ENCODE measurements around the gene PMEPA1.

PMEPA1 gene

GRCh38 chr20:57624124-57624523 lies 85.7 kb downstream of the PMEPA1 start:
- Mint-ChIP-seq H3K27ac (no peak overlapping the region), H3K4me1 (ENCODE audit: low read depth) (peaks cover 45% of the 10 kb centered on the region), H3K27me3 (ENCODE audit: low read depth) (peaks cover 27% of the 10 kb centered on the region), H3K36me3 (ENCODE audit: low read depth) (peaks cover 8% of the 10 kb centered on the region), H3K9me3 (peaks cover 18% of the 10 kb centered on the region), H3K4me3 (no peak overlapping the region)

DNA sequence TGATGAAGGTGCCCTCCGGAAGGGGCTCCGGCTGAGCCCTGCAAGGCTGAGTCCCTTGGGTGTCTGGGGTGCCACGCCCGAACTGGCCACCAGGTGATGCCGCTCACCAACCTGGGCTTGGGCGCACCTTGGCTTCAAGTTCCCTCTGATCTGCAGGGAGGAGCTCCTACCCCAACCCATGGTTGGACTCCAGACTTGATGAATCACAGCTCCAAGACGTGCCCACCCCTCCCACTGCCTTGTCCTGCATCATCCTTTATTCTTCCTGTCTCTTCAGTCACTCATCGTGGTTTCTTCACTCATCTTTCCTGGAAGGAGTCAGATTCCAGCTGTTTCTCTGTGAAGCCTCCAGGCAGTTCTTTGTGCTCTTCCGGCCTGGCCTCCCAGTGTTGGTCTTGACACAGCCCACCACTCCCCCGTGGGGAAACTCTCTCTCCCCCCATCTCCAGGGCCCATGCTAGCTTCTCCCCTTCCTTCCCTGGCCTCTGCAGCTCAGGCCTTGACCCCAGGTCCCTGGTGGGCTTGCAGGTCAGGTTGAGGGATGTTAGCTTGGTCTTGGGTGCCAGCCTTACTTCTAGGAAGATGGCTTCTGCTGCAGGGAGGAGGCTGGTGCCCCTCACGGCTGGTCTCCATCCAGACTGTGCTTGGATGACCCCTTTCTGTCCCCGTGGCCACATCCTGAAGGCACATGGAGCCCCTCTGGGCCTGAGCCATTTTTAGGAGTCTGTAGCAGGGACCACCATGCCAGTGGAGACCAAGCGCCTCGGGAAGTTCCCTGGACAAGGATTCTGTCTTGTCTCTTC lies 87.0 kb downstream of the PMEPA1 start:
- H3K9me3 Mint-ChIP-seq = peaks cover 18% of the 10 kb centered on the region
- peak overlapping the region; percentile 80 for H3K27ac Mint-ChIP-seq
- peaks cover 54% of the 10 kb centered on the region for H3K4me1 Mint-ChIP-seq (ENCODE audit: low read depth)
- H3K4me3 Mint-ChIP-seq = peak overlapping the region; percentile 61
- peaks cover 8% of the 10 kb centered on the region for H3K36me3 Mint-ChIP-seq (ENCODE audit: low read depth)
- peaks cover 27% of the 10 kb centered on the region for H3K27me3 Mint-ChIP-seq (ENCODE audit: low read depth)

- Mint-ChIP-seq H3K27ac (peak overlapping the region; percentile 80), H3K36me3 (ENCODE audit: low read depth) (peaks cover 8% of the 10 kb centered on the region), H3K4me1 (ENCODE audit: low read depth) (peaks cover 54% of the 10 kb centered on the region), H3K4me3 (peak overlapping the region; percentile 61), H3K27me3 (ENCODE audit: low read depth) (peaks cover 31% of the 10 kb centered on the region), H3K9me3 (peaks cover 18% of the 10 kb centered on the region)
Observed at GRCh38 chr20:57622201-57622570, 87.6 kb downstream of the PMEPA1 start.

- Mint-ChIP-seq H3K9me3 (peaks cover 18% of the 10 kb centered on the region), H3K27me3 (ENCODE audit: low read depth) (peaks cover 36% of the 10 kb centered on the region), H3K4me3 (peak overlapping the region; percentile 81), H3K4me1 (ENCODE audit: low read depth) (peaks cover 54% of the 10 kb centered on the region), H3K27ac (peak overlapping the region; percentile 89), H3K36me3 (ENCODE audit: low read depth) (peaks cover 8% of the 10 kb centered on the region)
Observed at GRCh38 chr20:57621421-57622200, 88.2 kb downstream of the PMEPA1 start.

DNA sequence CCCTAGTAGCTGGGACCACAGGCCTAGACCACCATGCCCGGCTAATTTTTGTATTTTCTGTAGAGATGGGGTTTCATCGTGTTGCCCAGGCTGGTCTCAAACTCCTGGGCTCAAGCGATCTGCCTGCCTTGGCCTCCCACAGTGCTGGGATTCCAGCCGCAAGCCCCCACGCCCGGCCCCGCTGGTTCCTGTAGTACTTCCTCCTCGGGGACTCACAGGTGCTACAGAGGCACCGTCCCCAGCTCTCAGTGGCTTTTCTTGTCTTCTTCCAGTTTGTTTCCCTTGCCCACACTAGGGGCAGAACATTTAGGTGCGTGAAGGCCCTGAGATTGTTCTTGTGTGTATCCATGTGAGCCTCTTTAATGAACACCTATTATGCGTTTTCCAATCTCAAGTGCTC lies 88.8 kb downstream of the PMEPA1 start:
- Mint-ChIP-seq H3K4me3 (peak overlapping the region; percentile 81), H3K9me3 (peaks cover 18% of the 10 kb centered on the region), H3K36me3 (ENCODE audit: low read depth) (peaks cover 6% of the 10 kb centered on the region), H3K4me1 (ENCODE audit: low read depth) (peaks cover 49% of the 10 kb centered on the region), H3K27me3 (ENCODE audit: low read depth) (peaks cover 33% of the 10 kb centered on the region), H3K27ac (peak overlapping the region; percentile 89)

GRCh38 chr20:57620274-57620990 lies 89.4 kb downstream of the PMEPA1 start, which contains the start of gene ZBP1:
ZBP1 (minus strand) TSS chr20:57620426; CDS start chr20:57620295, 131 bp downstream.
- Mint-ChIP-seq H3K27ac (peak within 1 kb of the TSS; percentile 89), H3K4me1 (ENCODE audit: low read depth) (peaks cover 45% of the 10 kb centered on the region), H3K4me3 (peak within 1 kb of the TSS; percentile 81), H3K27me3 (ENCODE audit: low read depth) (peaks cover 36% of the 10 kb centered on the region), H3K9me3 (peaks cover 15% of the 10 kb centered on the region), H3K36me3 (ENCODE audit: low read depth) (peaks cover 2% of the 10 kb centered on the region)

DNA sequence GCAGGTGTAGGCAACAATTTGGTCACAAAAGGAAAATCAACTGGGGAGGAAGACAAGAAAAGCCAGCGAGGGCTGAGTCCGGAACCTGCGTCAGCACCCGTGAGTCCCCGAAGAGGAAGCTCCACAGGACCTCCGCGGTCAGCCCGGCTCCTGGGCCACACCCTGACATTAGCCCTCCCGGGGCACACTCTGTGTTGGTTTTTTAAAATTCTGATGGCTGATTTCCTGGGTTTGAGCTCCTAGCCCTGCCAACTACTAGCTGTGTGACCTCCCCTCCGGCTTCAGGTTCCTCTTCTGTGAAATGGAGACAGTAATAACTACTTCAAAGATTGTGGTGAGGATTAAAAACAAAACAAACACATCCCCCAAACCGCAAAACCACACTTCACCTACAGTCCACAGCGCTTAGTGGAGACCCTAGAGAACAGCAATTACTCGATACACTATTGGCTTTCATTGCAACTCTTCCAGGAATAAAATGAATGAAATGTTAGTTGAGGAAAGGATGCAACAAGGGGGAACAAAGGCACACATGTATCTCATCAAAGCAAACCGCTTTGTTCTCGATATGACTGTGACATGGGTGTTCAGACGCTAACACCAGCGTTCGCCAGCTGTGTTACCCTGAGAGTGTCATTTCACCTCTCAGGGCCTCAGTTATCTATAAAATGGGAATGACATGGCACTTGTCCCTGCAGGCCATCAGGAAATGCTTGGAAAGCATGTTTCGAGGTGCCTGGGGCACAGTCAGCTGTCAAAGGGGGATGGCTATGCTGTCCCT lies 90.6 kb downstream of the PMEPA1 start:
- H3K4me3 Mint-ChIP-seq = peak overlapping the region; percentile 81
- peak overlapping the region; percentile 89 for H3K27ac Mint-ChIP-seq
- H3K27me3 Mint-ChIP-seq (ENCODE audit: low read depth) = peaks cover 37% of the 10 kb centered on the region
- peaks cover 45% of the 10 kb centered on the region for H3K4me1 Mint-ChIP-seq (ENCODE audit: low read depth)
- H3K36me3 Mint-ChIP-seq (ENCODE audit: low read depth) = peaks cover 4% of the 10 kb centered on the region
- H3K9me3 Mint-ChIP-seq = peaks cover 5% of the 10 kb centered on the region

- peaks cover 34% of the 10 kb centered on the region for H3K27me3 Mint-ChIP-seq (ENCODE audit: low read depth)
Observed at GRCh38 chr20:57618764-57619050, 91.1 kb downstream of the PMEPA1 start.

DNA sequence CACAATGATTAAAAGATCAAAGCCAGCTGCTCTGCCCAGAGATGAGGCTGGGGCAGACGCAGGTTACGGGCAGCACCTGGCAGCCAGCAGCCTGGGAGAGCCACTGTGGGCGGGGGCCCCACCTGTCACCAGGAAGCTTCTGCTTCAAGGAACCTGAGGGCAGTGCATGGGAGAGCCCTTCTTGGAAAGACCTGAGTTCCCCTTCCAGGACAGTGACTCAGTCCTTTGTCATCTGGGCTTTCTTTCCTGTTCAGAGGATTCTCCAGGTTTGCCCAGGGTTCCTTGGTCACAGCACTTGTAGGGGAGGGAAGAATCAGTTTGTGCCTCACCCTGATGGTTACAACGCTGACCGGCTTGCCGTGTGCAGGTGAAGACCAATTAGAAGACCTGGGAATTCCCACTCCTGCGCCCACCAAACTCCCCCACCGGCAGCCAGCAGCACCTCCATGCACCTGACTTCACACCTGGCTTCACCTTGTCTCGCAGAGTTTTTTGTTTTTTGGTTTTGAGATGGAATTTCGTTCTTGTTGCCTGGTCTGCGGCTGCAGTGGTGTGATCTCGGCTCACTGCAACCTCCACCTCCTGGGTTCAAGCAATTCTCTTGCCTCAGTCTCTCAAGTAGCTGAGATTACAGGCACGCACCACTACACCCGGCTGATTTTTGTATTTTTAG lies 91.6 kb downstream of the PMEPA1 start:
- Mint-ChIP-seq H3K4me1 (ENCODE audit: low read depth) (peaks cover 45% of the 10 kb centered on the region), H3K4me3 (peak overlapping the region; percentile 81), H3K36me3 (ENCODE audit: low read depth) (peaks cover 4% of the 10 kb centered on the region), H3K27ac (peak overlapping the region; percentile 89), H3K27me3 (ENCODE audit: low read depth) (peaks cover 29% of the 10 kb centered on the region), H3K9me3 (no peaks in the 10 kb centered on the region)

More at GRCh38 chr20:57618764-57619050, 91.1 kb downstream of the PMEPA1 start:
- H3K4me1 Mint-ChIP-seq (ENCODE audit: low read depth) = peaks cover 45% of the 10 kb centered on the region
- peaks cover 4% of the 10 kb centered on the region for H3K36me3 Mint-ChIP-seq (ENCODE audit: low read depth)
- peaks cover 2% of the 10 kb centered on the region for H3K9me3 Mint-ChIP-seq
- peak overlapping the region; percentile 89 for H3K27ac Mint-ChIP-seq
- H3K4me3 Mint-ChIP-seq = peak overlapping the region; percentile 81

DNA sequence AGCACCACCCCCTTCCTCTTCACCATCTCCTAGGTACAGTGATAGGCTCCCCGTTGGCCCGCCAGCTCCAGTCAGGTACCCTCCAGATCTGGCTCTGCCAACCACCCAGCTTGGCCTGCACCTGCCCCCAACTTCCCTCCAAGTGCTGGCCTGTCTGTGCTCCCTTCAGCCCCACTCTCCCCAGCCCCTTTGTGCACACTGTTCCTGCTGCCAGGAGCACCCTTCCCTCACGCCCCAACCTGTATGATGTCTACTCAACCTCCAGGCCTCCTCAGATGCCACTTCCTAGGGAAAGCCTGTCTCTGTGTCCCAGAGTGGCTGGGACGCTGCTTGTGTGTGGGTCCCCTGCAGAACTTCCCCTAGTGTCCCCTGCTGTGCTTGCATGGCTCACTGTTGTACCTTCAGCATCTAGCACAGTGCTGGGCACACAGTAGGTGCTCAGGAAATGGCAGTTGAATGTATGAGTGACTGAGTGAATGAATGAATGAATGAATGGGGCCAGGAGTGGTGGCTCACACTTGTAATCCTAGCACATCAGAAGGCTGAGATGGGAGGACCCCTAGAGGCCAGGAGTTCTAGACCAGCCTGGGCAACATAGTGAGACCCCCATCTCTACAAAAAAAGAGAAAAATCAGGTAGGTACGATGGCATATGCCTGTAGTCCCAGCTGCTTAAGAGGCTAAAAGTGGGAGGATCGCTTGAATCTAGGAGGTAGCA lies 92.6 kb downstream of the PMEPA1 start:
- Mint-ChIP-seq H3K9me3 (no peaks in the 10 kb centered on the region), H3K36me3 (ENCODE audit: low read depth) (peaks cover 7% of the 10 kb centered on the region), H3K27ac (peak overlapping the region; percentile 71), H3K4me3 (no peak overlapping the region), H3K4me1 (ENCODE audit: low read depth) (peaks cover 41% of the 10 kb centered on the region), H3K27me3 (ENCODE audit: low read depth) (peaks cover 19% of the 10 kb centered on the region)

- peaks cover 39% of the 10 kb centered on the region for H3K4me1 Mint-ChIP-seq (ENCODE audit: low read depth)
- H3K9me3 Mint-ChIP-seq = no peaks in the 10 kb centered on the region
- no peak overlapping the region for H3K4me3 Mint-ChIP-seq
- peaks cover 19% of the 10 kb centered on the region for H3K27me3 Mint-ChIP-seq (ENCODE audit: low read depth)
- no peak overlapping the region for H3K27ac Mint-ChIP-seq
- H3K36me3 Mint-ChIP-seq (ENCODE audit: low read depth) = peaks cover 7% of the 10 kb centered on the region
Observed at GRCh38 chr20:57616143-57616951, 93.5 kb downstream of the PMEPA1 start.

DNA sequence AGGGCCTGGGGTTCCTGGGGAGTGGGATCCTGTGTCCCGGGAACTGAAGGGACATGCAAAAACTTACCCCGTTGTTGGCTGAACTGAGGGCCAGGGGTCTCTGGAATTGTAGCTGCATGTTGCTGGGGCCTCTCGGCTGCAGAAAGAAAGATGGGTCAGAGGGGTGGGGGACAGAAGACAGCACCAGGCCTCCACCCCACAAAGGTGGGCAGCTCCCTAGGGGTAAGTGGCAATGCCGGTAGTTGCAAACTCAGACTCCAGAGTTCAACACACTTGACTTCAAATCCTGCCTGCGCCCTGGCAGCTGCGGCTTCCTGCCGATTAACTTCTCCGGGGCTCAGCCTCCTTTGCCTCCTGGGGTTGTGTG lies 94.4 kb downstream of the PMEPA1 start:
- H3K4me3 Mint-ChIP-seq = no peak overlapping the region
- peaks cover 7% of the 10 kb centered on the region for H3K36me3 Mint-ChIP-seq (ENCODE audit: low read depth)
- H3K4me1 Mint-ChIP-seq (ENCODE audit: low read depth) = peaks cover 31% of the 10 kb centered on the region
- H3K27me3 Mint-ChIP-seq (ENCODE audit: low read depth) = peaks cover 26% of the 10 kb centered on the region
- no peak overlapping the region for H3K27ac Mint-ChIP-seq
- H3K9me3 Mint-ChIP-seq = no peaks in the 10 kb centered on the region
